Measurements from ENCODE around the gene KLHDC7B. TPM values are rescaled to one million over a fixed set of nuclear protein-coding genes. Genes with fewer than 3 reads are reported as not detected.

KLHDC7B gene
- total and polyA plus RNA-seq, 10 of the 15 experiments (the other 5 are each of a cell fraction or from before 2014, with no cell fraction given) = 0.05 to 2.2 (median 0.93) TPM; not detected in 2

- TF ChIP-seq NFYB (IDR thresholded peaks at IDR 0.05; ENCODE audit: insufficient read depth, low read depth, low read length) = no peak
- no peak; the same call in 1 of the 2 replicates for TF ChIP-seq SMAD5 (IDR thresholded peaks at IDR 0.05; ENCODE audit: low read depth)
- TF ChIP-seq, protein P1, sequence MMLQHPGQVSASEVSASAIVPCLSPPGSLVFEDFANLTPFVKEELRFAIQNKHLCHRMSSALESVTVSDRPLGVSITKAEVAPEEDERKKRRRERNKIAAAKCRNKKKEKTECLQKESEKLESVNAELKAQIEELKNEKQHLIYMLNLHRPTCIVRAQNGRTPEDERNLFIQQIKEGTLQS (IDR thresholded peaks at IDR 0.05; ENCODE audit: borderline replicate concordance, extremely low read depth, low read depth, low read length) = no peak
- TF ChIP-seq TBL1XR1 (IDR thresholded peaks at IDR 0.05; ENCODE audit: low read depth, low read length) = no peak
- no peak for TF ChIP-seq PAX5 (IDR thresholded peaks at IDR 0.05; ENCODE audit: borderline replicate concordance, low read depth, low read length)
- TF ChIP-seq DPF2 (IDR thresholded peaks at IDR 0.05) = peak; percentile 92
- no peak for TF ChIP-seq POLR2AphosphoS2 (IDR thresholded peaks at IDR 0.05; ENCODE audit: low read depth, low read length)
- no peak for TF ChIP-seq SIX5 (IDR thresholded peaks at IDR 0.05; ENCODE audit: low read depth, low read length, severe bottlenecking)
- TF ChIP-seq BACH1 (IDR thresholded peaks at IDR 0.05; ENCODE audit: borderline replicate concordance) = peak; percentile 99
- TF ChIP-seq RAD21 (IDR thresholded peaks at IDR 0.05; ENCODE audit: insufficient read depth, low read depth, low read length) = peak; percentile 30; the same call in 1 of the 2 replicates
- TF ChIP-seq CREB1 (IDR thresholded peaks at IDR 0.05; ENCODE audit: low read depth) = no peak
- peak; percentile 69 for TF ChIP-seq RELA (IDR thresholded peaks at IDR 0.05; ENCODE audit: borderline replicate concordance, partially characterized antibody)
- no peak for TF ChIP-seq NR2C1 (IDR thresholded peaks at IDR 0.05)
- no peak; the same call in 1 of the 2 replicates for TF ChIP-seq ZBED1 (IDR thresholded peaks at IDR 0.05; ENCODE audit: borderline replicate concordance)
- peak; percentile 57 to 60 (median 58); a peak in 5 of 6 replicates for TF ChIP-seq CTCF (IDR thresholded peaks at IDR 0.05 in 2 of 3, conservative IDR thresholded peaks at IDR 0.05 in 1 of 3; ENCODE audit: control insufficient read depth in 2 of 3, extremely low read depth in 1 of 3, insufficient read depth in 1 of 3, low read depth in 3 of 3, low read length in 3 of 3)
- peak; percentile 94 for TF ChIP-seq ZNF687 (IDR thresholded peaks at IDR 0.05)
- TF ChIP-seq, protein P2, sequence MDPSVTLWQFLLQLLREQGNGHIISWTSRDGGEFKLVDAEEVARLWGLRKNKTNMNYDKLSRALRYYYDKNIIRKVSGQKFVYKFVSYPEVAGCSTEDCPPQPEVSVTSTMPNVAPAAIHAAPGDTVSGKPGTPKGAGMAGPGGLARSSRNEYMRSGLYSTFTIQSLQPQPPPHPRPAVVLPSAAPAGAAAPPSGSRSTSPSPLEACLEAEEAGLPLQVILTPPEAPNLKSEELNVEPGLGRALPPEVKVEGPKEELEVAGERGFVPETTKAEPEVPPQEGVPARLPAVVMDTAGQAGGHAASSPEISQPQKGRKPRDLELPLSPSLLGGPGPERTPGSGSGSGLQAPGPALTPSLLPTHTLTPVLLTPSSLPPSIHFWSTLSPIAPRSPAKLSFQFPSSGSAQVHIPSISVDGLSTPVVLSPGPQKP (IDR thresholded peaks at IDR 0.05; ENCODE audit: low read depth, low read length) = no peak
- TF ChIP-seq NR2F1 (conservative IDR thresholded peaks at IDR 0.05) = peak; percentile 72
- no peak for TF ChIP-seq HDGF (IDR thresholded peaks at IDR 0.05)
- TF ChIP-seq SMAD1 (IDR thresholded peaks at IDR 0.05; ENCODE audit: low read depth, partially characterized antibody) = no peak
- no peak for TF ChIP-seq CHD4 (IDR thresholded peaks at IDR 0.05)
- no peak for TF ChIP-seq GABPA (IDR thresholded peaks at IDR 0.05; ENCODE audit: low read depth)
- TF ChIP-seq SMC3 (IDR thresholded peaks at IDR 0.05; ENCODE audit: borderline replicate concordance, low read length) = no peak; the same call in 1 of the 2 replicates
- TF ChIP-seq NFIC (IDR thresholded peaks at IDR 0.05; ENCODE audit: low read depth, low read length) = no peak
- no peak; the same call in 1 of the 2 replicates for TF ChIP-seq ZNF24 (IDR thresholded peaks at IDR 0.05)
Measured at GRCh38 chr22:50526108-50526833, 19.4 kb upstream of the KLHDC7B start (continued).

Measured in GM12878 (cell line).